Mammary microvascular endothelial cell (primary cell): ENCODE measurements around the gene PPP1R37. TPM values are rescaled to one million over a fixed set of nuclear protein-coding genes. Genes with fewer than 3 reads are reported as not detected.

Experiments used
- total RNA-seq: library from RNA; depleted of rRNA; stranded (reverse); fragments of >200 nt; gene quantifications from 2 replicates; pipeline ENCODE4 v1.2.3, GENCODE V29; 2015

The PPP1R37 gene
- total RNA-seq, result 30.6 and 32.1 TPM in 2 replicates

GRCh38 chr19:45092747-45093678 lies at the start of gene PPP1R37:
Gene PPP1R37 (plus strand): TSS chr19:45093179. CDS start chr19:45093326, 147 bp downstream.

GRCh38 chr19:45076029-45076850 lies 16.7 kb upstream of the PPP1R37 start, which contains the start of gene ZNF296:
Gene ZNF296 (minus strand): TSS chr19:45076478. CDS start chr19:45076373, 105 bp downstream.

GRCh38 chr19:45079063-45079910 lies 13.7 kb upstream of the PPP1R37 start, which contains the start of gene GEMIN7:
Gene GEMIN7 (plus strand): TSS chr19:45079260. CDS start chr19:45090115, 10,855 bp downstream.

GRCh38 chr19:45160870-45161737 lies 68.1 kb downstream of the PPP1R37 start, which contains the start of gene NKPD1:
Gene NKPD1 (minus strand): TSS chr19:45160982. CDS start chr19:45160150, 832 bp downstream.

GRCh38 chr19:45177817-45178261 lies 84.9 kb downstream of the PPP1R37 start, which contains the start of gene TRAPPC6A:
Gene TRAPPC6A (minus strand): TSS chr19:45178237. CDS start chr19:45178218, 19 bp downstream.

GRCh38 chr19:45178262-45179071 lies 85.5 kb downstream of the PPP1R37 start, which contains the start of gene BLOC1S3:
Gene BLOC1S3 (plus strand): TSS chr19:45178784. CDS start chr19:45179297, 513 bp downstream.

Other genes with a start within 250 kb of the PPP1R37 start
- gene NECTIN2, start 246.9 kb upstream of the PPP1R37 start, total RNA-seq, result 237 and 256 TPM in 2 replicates
- gene TOMM40, start 201.9 kb upstream of the PPP1R37 start, total RNA-seq, result 120 and 129 TPM in 2 replicates
- gene APOE, start 187.4 kb upstream of the PPP1R37 start, total RNA-seq, result 1.2 and 3.1 TPM in 2 replicates
- gene APOC1, start 178.6 kb upstream of the PPP1R37 start, total RNA-seq, result 2.1 TPM in 1 of 2 replicates, not detected in the other
- not detected in 2 replicates for gene APOC4, start 150.9 kb upstream of the PPP1R37 start, total RNA-seq
- not detected in 2 replicates for gene APOC2, start 147.1 kb upstream of the PPP1R37 start, total RNA-seq
- gene CLPTM1, start 137.8 kb upstream of the PPP1R37 start, total RNA-seq, result 58.2 and 60.5 TPM in 2 replicates
- 19.4 and 26.3 TPM in 2 replicates for gene RELB, start 91.7 kb upstream of the PPP1R37 start, total RNA-seq
- gene CLASRP, start 54.1 kb upstream of the PPP1R37 start, total RNA-seq, result 37.9 and 50.6 TPM in 2 replicates
- gene ZNF296, start 16.7 kb upstream of the PPP1R37 start, total RNA-seq, result 0.54 and 1.2 TPM in 2 replicates
- 61.6 and 68.9 TPM in 2 replicates for gene GEMIN7, start 13.9 kb upstream of the PPP1R37 start, total RNA-seq
- gene NKPD1, start 67.8 kb downstream of the PPP1R37 start, total RNA-seq, result 0.05 TPM in 1 of 2 replicates, not detected in the other
- 7.7 and 15.8 TPM in 2 replicates for gene TRAPPC6A, start 85.1 kb downstream of the PPP1R37 start, total RNA-seq
- 4.3 and 9.6 TPM in 2 replicates for gene BLOC1S3, start 85.6 kb downstream of the PPP1R37 start, total RNA-seq
- gene EXOC3L2, start 152.2 kb downstream of the PPP1R37 start, total RNA-seq, result 1.9 and 2.6 TPM in 2 replicates
- 10.0 and 18.8 TPM in 2 replicates for gene MARK4, start 158.1 kb downstream of the PPP1R37 start, total RNA-seq
- not detected in 2 replicates for gene CKM, start 229.7 kb downstream of the PPP1R37 start, total RNA-seq
- not detected in 2 replicates for gene KLC3, start 247.6 kb downstream of the PPP1R37 start, total RNA-seq